HL-60/S4 treated with phorbol 12-myristate 13-acetate at 8.2 ng/mL for 4 days and 3 days (cell line): ENCODE results near the gene UQCRHL.

Experiments used
- in situ Hi-C: fragments of 300-500 bp; cut with MboI; formaldehyde crosslinking; loops from 2 replicates; pipeline ENCODE4 v1.15.0; 2022; ENCODE audit warnings: low sequenced_read_pairs

UQCRHL gene

DNA sequence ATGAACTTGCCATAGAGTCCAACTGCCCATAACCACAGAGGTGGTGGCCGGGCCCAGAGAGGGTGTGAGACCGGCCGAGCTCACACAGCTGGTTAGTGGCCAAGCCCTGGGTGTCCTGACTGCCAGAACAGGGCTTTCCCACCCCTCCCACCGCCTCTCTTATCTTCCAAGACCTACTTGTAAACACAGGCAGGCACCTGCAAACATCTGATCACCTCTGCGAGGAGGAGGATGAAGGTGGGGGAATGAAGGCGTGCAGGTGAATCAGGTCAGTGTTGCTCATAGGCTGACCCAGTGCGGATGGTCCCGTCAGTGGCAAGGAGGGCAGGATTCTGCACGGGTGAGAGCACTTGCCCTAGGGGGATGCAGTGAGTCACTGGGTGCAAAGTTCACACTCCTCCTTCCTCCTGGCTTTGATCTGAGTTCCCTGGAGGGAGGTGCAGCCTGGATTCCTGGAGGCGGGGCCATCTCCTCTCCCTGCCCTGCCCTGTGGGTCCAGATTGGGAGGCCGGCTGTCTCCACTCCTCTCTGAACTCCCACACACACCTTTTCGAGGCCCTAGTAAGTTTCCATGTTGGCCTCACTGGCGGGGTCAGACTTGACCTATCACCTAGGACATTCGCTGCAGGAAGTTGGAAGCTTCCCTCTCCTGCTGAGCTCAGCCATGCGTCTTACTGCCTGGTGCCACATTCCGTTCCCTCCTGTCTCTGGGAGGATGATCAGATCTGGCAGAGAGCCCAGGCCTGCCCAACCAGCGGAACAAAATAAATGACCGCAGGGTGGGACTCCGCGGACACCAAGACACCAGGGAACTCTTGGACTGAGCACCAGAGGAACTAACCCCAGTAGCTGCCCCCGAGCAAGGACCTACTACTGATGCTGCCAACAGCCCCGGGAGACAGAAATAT, 7.3 kb downstream of the UQCRHL start:
- in situ Hi-C loops, result loop anchor here (25.0 kb wide), 1 partner anchor 112 kb away; no protein-coding TSS in a partner anchor

DNA sequence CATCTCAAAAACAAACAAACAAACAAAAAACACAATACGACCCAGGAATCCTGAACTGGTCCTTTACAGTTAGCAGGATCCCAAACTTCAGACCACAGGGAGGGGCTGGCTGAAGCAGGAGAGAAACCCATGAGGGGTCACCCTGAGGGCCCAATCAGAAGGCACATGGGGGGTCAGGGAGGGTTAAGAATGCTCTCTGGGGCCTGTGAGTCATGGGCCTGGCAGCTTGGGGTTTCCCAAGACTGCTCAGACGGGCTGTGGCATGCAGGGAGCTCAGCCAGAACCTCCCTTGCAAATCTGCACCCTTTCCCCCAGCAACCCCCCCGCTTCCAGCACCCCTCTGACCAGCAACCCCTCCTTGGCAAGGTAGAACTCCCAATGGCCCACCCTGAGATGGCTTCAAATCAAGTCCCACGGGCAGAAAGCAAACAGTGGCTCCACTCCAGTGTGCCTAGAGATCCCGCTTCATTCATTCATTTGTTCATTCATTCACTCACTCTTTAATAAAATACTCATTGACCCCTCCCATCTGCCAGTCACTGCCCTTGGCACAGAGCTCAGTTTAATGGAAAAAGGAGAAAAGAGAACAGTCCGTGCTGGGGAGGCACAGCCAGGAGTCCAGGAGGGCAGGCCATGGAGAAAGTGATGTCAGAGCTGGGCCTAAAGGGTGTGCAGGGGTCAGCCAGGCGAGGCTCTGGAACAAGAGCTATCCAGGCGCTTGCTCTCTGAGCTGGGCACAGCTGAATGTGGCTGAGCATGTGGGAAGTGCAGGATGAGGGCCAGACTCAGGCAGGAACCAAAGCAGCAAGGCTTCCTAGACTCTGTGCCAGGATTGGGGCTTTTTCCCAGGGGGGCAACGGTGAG, 8.2 kb downstream of the UQCRHL start:
- in situ Hi-C loops, result no loop called here

DNA sequence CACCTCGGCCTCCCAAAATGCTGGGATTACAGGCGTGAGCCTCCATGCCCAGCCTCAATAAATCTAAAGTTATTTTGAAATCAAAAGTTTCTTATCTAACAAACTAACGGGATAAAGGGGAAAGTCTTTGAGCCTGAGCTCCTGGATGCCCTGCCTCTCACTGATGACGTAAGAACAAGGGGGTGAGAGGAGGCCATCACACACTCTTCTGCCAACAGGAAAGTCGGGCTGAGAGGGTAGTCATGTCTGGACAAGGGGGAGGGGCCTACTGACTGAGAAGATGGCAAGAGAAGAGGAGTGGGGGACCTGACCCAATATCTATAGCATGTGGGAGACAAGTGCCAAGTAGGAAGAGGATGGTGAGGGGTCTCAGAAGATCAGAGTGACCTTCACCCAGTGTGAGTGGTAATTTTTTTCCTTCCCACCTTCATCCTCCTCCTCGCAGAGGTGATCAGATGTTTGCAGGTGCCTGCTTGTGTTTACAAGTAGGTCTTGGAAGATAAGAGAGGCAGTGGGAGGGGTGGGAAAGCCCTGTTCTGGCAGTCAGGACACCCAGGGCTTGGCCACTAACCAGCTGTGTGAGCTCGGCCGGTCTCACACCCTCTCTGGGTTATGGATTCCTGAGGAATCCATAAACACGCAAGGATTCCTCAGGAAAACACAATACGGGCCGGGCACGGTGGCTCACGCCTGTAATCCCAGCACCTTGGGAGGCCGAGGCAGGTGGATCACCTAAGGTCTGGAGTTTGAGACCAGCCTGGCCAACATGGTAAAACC, 9.6 kb downstream of the UQCRHL start:
- in situ Hi-C loops, result no loop called here

DNA sequence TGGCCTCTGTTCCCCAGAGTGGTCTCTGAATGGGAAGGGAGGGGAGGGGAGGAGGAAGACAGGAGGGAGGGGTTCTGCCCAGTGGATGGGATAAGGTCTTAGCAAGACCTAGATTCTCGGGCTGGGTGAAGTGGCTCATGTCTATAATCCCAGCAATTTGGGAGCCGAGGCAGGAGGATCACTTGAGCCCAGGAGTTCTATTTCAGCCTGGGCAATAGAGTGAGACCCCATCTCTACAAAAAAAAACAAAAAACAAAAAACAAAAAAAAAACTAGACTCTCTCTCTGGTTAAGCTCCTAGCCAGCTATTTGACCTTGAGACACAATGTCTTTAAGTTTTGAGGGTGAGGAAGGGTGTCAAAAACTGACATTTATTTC, 11.4 kb downstream of the UQCRHL start:
- in situ Hi-C loops, result no loop called here

DNA sequence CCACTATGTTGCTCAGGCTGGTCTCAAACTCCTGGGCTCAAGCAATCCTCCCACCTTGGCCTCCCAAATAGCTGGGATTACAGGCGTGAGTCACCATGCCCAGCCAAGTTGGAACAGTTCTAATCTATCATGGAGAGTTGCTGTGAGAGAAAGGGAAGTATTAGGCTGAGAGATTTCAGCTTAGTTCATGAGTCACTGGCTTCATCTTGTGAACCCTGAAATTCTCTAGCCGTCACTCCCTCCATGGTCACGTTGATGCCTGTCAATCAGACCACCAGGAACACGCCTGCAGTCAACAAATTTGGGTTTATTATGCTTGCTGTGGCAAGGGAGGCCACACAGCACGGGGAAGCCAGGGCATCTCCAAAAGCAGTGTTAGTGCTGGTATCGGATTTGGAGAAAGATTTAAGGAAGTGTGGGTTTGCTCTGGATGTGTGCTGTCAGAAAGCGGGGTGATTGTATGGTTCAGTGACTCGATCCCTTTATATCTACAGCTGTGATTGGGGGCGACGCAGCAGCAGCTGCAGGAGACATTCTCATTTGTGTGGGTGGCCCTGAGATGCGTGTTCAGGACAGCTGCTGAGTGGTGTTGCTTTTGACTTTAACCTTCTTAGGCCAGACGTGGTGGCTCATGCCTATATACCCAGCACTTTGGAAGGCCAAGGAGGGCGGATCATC, 18.7 kb downstream of the UQCRHL start:
- in situ Hi-C loops, result no loop called here

DNA sequence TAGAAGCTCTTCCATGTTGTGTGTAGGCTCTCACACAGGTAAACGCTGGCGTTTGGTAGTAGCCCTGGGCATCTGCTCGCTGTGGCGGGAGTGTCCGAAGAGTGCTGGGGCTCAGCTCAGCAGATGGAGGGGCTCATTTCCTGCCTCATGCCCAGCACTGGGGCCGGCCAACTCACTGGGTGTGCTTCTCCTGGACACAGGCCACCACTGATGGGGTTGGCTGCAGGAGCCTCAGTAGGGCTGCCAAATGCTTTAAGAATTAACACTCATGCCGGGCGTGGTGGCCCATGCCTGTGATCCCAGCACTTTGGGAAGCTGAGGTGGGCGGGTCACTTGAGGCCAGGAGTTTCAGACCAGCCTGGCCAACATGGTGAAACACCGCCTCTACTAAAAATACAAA, 20.9 kb downstream of the UQCRHL start:
- in situ Hi-C loops, result no loop called here

DNA sequence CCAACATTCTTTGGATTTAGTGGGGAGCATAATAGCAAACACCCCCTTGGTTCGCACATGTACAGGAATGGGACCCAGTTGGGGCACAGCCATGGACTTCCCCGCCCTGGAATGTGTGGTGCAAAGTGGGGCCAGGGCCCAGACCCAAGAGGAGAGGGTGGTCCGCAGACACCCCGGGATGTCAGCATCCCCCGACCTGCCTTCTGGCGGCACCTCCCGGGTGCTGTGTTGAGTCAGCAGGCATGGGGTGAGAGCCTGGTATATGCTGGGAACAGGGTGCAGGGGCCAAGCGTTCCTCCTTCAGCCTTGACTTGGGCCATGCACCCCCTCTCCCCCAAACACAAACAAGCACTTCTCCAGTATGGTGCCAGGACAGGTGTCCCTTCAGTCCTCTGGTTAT, 21.8 kb downstream of the UQCRHL start:
- in situ Hi-C loops, result no loop called here

DNA sequence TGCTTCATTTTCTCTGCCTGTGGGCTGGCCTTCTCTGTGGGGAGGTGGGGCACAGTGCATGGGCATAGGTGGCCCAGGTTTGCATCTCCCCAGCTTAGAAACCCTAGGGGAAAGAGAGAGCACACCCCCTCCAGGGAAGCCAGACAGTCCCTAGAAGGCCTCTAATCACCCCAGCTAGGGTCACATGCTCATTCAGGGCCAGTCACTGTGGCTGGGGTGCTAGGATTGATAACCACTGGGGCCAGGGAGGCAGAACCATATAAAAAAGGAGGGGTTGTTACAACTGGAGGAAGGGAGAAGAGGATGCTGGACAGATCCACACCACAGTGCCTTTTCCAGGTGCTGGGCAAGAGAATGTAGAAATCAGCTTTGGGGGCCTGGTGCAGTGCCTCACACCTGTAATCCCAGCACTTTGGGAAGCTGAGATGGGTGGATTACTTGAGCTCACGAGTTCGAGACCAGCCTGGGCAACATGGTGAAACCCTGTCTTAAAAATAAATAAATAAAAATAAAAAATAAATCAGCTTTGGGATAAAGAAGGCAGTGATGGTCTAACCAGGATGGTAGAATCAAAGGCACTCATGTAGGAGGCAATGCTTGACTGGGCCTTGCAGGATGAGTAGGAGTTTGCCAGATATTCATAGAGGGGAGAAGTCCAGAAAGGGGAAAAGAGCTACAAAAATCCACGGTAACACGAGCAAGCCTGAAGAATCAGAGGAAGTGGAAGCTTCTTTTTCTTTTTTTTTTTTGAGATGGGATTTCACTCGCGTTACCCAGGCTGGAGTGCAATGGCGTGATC, 29.3 kb downstream of the UQCRHL start:
- in situ Hi-C loops, result no loop called here

DNA sequence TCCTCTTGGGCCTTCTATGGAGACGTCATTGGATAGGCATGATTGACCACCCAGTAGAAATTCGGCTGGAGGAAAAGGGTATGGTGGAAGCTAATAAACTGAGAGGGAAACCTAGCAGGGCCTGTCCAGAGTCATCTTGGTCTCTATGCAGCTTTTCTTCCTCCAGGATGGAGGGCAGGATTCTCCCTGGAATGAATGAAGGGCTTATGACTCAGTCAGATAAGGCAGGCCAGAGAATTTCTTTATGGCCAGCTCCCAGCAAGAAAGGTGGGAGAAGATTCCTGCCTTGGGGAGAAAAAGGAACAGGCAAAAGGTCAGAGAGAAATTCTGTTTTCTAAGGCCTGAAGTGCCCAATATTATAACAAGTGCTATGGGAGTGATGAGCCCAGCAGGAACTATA, 31.7 kb downstream of the UQCRHL start:
- in situ Hi-C loops, result no loop called here

DNA sequence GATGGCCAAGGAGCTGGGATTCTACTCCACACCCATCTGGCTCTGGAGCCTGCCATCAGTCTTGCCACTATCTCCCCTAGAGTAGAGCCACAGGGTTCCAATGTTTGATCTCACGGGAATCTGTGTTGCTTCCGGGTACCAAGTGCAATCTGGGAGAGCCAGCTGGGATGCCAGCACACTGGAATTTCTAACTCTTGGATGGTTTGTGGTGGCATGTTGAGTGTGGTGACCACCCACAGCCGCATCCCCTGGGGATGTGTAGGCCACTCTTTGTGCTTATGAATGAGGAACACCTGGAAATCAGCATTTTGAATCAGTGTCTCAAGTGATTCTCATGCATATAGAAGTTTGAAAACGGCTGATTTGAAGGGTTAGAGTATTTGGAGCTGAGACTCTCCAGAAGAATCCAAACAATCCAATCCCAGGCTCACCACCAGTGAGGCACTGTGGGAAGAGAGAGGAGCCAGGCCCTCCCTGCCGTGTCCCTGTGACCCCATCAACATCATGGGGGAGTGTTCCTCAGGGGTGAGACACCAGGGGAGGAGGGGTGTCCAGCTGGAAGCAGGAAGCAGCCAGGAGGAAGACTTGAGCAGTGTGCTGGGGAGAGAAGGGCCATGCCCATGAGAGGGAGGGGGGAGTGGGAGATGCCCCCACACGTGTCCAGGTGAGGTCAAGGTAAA, 35.5 kb downstream of the UQCRHL start:
- in situ Hi-C loops, result no loop called here

DNA sequence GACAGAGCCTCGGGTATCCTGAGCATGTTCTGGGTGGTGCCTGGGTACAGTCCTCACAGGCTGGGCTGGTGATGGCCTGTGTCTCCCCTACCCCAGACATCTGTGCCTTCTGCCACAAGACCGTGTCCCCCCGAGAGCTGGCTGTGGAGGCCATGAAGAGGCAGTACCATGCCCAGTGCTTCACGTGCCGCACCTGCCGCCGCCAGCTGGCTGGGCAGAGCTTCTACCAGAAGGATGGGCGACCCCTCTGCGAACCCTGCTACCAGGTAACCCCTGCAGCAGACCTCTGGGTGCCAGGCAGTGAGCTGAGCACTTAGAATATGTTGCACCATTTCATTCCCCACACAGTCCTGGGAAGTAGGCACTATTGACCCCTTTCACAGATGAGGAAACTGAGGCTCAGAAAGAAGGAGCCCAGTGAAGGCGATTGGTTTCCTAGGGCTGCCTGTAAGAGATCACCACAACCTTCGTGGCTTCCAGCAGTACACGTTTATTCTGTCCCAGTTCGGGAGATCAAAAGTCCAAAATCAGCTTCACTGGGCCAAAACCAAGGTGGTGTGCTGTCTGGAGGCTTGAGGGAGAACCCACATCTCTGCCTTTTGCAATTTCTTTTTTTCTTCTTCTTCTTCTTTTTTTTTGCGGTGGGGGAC, 37.0 kb downstream of the UQCRHL start:
- in situ Hi-C loops, result no loop called here

DNA sequence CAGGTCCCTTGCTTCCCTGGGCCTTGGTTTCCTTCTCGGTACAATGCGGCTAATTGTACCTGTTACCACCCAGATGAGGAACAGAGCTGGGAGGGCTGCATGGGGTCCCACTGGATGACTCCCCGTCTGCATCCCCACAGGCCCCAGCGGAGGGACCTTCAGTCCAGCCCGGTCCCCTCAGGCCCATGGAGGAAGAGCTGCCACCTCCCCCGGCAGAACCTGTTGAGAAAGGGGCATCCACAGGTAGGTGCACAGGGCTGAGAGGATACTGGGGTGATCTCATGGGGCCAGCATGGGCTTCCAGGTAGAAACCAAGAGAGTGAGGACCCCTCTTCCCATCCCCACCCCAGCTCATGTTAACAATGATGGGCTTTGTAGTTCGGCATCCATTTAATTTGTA, 39.1 kb downstream of the UQCRHL start:
- in situ Hi-C loops, result no loop called here

DNA sequence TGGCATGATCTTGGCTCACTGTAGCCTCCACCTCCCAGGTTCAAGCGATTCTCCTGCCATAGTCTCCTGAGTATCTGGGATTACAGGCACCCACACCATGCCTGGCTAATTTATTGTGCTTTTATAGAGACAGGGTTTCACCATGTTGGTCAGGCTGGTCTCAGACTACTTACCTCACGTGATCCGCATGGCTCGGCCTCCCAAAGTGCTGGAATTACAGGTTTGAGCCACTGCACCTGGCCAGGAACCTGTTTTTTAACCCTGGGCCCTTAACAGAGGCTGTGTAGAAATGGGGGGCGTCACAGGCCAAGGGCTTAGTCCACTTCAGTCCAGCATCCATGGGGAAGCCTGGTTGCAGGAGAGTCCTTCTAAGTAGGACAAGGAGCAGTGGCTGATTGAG, 39.5 kb downstream of the UQCRHL start:
- in situ Hi-C loops, result no loop called here

DNA sequence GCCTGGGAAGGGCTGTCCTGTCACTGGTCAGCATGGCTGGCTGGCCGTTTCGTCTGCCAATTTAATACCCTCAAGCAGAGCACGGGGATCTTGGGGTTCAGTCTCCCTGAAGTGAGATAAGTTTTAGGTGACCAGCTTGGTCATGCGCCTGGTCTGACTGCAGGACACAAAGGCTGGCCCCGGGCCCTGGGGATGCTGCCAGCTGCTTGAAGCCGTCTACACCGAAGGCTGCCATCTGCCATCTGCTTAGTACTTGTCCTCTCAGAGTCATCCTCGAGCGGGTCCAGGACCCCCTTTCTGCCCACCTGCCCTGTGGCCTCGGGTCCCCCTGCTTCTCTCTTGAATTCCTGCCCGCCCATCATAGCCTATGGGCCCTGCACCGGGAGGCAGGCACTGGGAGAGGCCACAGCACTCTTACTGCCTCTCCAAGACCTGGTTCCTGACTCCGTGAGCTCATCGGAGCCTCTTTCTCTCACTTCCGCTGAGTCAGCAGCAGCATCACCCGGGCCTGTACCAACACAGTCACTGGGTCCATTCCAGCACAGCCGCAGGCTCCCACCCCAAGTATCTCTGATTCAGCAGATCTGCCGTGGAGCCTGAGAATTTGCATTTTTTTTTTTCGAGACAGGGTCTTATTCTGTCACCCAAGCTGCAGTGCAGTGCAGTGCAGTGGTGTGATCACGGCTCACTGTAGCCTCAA, 41.8 kb downstream of the UQCRHL start:
- in situ Hi-C loops, result no loop called here

DNA sequence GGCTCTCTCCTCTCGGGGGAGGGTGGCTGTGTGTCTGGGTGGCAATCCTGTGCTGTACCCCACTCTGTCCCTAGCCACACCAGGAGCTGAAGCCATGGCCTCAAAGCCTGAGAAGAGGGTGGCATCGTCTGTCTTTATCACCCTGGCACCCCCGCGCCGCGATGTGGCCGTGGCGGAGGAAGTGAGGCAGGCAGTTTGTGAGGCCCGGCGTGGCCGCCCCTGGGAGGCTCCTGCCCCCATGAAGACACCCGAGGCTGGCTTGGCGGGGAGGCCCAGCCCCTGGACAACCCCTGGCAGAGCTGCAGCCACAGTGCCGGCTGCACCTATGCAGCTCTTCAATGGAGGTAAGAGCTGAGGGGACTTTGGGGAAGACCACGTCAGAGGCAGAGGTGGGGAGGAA, 42.6 kb downstream of the UQCRHL start:
- in situ Hi-C loops, result no loop called here

DNA sequence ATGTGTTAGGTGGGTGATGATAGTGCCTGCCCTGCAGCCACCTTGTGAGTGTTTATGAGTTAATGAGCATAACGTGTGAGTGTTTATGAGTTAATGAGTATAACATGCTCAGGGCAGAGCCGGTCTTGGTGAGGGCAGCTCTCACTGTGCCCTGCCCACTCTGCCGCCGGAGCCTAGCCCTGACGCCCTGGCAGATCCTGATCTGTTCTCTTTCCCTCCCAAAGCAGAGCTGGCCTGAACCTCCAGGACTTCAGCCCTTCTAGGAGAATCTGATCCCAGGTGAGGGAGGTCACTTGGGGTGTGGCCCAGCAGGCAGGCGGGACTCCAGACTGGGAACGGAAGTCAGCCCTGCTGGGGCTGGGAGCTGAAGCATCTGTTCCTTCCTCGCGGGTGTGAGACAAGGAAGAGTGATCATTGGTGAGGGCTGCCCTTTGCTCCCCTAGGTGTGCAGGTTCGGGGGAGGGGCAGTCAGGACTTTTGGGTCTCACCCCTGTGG, 43.1 kb downstream of the UQCRHL start:
- in situ Hi-C loops, result no loop called here

DNA sequence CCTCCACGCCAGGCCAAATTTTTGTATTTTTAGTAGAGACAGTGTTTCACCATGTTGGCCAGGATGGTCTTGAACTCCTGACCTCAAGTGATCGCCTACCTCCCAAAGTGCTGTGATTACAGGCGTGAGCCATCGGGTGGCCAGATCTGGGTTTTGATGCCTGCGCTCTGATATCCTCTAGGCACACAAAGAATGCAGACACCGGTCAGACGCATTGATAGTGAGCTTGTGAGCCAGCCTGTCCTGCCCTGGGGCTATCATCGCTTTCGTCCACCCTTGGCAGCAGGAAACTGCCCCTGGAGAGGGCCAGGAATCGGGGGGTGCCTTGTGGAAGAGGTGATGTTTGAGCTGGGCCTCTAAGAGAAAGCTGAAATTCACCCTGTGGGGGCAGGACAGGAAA, 44.9 kb downstream of the UQCRHL start:
- in situ Hi-C loops, result no loop called here
